C4-2B (cell line): ENCODE measurements around the gene KCNJ6.

Experiments used
- ZFX ChIP-seq: fragments of 450-650 bp; IDR thresholded peaks from 2 replicates; pipeline ENCODE4 v1.6.1; 2017
- TF ChIP-seq, protein P1 (sequence below): fragments of 450-650 bp; conservative IDR thresholded peaks from 2 replicates; pipeline ENCODE4 v1.5.1; 2017; ENCODE audit warnings: mild to moderate bottlenecking

DNA sequence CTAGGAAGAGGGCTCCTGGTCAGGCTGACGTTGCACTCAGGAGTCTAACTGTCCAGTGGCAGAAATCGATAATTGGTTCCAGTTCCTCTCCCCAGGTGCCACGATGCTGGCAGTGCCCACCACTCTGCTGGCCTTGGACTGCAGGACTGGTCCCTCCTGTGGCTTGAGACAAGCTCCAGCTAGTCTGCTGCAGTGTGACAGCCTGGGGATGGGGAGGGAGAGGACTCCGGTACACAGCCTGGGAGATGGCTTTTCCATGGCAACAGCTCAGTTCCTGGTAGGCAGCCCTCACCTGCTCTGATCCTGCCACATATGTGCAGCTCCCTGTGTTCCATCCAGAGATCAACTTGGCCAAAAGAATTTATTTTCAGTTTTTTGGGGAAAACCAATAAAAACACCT lies 239.3 kb downstream of the KCNJ6 start:
- TF ChIP-seq, protein P1, sequence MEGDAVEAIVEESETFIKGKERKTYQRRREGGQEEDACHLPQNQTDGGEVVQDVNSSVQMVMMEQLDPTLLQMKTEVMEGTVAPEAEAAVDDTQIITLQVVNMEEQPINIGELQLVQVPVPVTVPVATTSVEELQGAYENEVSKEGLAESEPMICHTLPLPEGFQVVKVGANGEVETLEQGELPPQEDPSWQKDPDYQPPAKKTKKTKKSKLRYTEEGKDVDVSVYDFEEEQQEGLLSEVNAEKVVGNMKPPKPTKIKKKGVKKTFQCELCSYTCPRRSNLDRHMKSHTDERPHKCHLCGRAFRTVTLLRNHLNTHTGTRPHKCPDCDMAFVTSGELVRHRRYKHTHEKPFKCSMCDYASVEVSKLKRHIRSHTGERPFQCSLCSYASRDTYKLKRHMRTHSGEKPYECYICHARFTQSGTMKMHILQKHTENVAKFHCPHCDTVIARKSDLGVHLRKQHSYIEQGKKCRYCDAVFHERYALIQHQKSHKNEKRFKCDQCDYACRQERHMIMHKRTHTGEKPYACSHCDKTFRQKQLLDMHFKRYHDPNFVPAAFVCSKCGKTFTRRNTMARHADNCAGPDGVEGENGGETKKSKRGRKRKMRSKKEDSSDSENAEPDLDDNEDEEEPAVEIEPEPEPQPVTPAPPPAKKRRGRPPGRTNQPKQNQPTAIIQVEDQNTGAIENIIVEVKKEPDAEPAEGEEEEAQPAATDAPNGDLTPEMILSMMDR: no peak
- TF ChIP-seq ZFX: no peak
